SU-DHL-6 (cell line): ENCODE measurements around the gene FN1.

Source experiments
- CTCF ChIP-seq: fragments of 200-600 bp; sonication (generic); IDR thresholded peaks from one replicate; pipeline ENCODE4 v1.5.1; 2017; ENCODE audit warnings: antibody characterized with exemption, mild to moderate bottlenecking, low read length, moderate library complexity; ENCODE audit not compliant: insufficient read depth, poor library complexity, severe bottlenecking
- EZH2phosphoT487 ChIP-seq: fragments of 200-600 bp; sonication (generic), shearing (Covaris generic); conservative IDR thresholded peaks from 2 replicates; pipeline ENCODE4 v1.6.1; 2018; ENCODE audit warnings: mild to moderate bottlenecking, antibody characterized with exemption, low read length, moderate library complexity, mixed read lengths

DNA sequence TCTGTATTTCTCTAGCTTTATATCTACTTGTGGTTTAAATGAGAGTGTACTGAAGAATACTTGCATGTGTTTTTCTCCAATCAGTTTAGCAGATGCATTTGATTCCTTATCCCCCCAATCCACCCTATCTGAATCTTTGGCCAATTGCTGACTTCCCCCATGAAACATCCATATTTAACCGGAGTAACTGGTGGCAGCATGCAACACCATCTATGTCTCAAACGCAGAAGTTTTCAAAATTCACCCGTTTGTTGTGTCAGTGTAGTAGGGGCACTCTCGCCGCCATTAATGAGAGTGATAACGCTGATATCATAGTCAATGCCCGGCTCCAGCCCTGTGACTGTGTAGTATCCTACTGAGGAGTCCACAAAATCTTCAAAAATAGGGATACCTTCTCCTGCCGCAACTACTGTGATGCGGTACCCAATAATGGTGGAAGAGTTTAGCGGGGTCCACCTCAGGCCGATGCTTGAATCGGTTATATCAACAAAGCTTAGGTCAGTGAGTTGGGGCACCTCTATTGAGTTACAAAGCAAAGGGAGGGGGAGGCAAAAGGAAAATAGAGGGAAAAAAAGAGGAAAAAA lies 43.1 kb downstream of the FN1 start:
- TF ChIP-seq CTCF, result no peak
- TF ChIP-seq EZH2phosphoT487, result no peak
